GM12864 (cell line): ENCODE results near the gene AJUBA.
"Not testable (repeated sequence)": the region's sequence is repeated elsewhere in the genome, so short reads cannot be mapped to it uniquely, and the experiment has no call there.

Source experiments
- DNase-seq: peaks from one replicate; pipeline ENCODE4 v3.0.0-alpha.2; 2011; ENCODE audit warnings: low read depth
- H3K4me3 ChIP-seq: 2 replicates; pipeline ENCODE4 v1.5.1; 2011; ENCODE audit warnings: mild to moderate bottlenecking, low read depth, low read length, control low read depth
- TF ChIP-seq, protein P1 (sequence below): IDR thresholded peaks from 2 replicates; pipeline ENCODE4 v1.5.1; 2011; ENCODE audit warnings: low read depth, mild to moderate bottlenecking, moderate library complexity, low read length, control low read depth, inconsistent platforms; ENCODE audit errors: missing control alignments

The AJUBA gene

DNA sequence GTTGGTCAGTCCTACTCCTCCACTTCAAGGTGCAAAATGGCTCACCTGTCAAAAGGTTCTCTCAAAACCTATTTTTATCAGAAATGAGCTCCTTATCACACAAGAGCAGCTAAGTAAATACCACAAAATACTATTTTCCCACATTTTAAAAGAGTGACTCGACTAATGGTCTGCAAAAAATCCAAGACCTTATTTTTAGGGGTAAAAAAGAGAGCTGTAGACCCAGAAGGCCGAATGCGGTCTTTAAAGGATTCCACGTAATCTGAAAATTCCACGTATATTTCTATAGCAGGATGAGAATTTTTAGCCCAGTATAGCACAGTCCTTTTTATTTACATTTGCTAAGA, 23.8 kb upstream of the AJUBA start:
- peak overlapping the region; percentile 86 for H3K4me3 ChIP-seq
- DNase-seq, result no peak
- TF ChIP-seq, protein P1, sequence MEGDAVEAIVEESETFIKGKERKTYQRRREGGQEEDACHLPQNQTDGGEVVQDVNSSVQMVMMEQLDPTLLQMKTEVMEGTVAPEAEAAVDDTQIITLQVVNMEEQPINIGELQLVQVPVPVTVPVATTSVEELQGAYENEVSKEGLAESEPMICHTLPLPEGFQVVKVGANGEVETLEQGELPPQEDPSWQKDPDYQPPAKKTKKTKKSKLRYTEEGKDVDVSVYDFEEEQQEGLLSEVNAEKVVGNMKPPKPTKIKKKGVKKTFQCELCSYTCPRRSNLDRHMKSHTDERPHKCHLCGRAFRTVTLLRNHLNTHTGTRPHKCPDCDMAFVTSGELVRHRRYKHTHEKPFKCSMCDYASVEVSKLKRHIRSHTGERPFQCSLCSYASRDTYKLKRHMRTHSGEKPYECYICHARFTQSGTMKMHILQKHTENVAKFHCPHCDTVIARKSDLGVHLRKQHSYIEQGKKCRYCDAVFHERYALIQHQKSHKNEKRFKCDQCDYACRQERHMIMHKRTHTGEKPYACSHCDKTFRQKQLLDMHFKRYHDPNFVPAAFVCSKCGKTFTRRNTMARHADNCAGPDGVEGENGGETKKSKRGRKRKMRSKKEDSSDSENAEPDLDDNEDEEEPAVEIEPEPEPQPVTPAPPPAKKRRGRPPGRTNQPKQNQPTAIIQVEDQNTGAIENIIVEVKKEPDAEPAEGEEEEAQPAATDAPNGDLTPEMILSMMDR, result no peak

- DNase-seq, result no peak
- peak overlapping the region; percentile 86; the same call in 1 of the 2 replicates for H3K4me3 ChIP-seq
- TF ChIP-seq, protein P1, result no peak
These were observed 23.3 kb upstream of the AJUBA start for GRCh38 chr14:23005451-23006187.

- DNase-seq, H3K4me3 ChIP-seq: not testable (repeated sequence)
These were observed 21.9 kb upstream of the AJUBA start for GRCh38 chr14:23004274-23004673.

DNA sequence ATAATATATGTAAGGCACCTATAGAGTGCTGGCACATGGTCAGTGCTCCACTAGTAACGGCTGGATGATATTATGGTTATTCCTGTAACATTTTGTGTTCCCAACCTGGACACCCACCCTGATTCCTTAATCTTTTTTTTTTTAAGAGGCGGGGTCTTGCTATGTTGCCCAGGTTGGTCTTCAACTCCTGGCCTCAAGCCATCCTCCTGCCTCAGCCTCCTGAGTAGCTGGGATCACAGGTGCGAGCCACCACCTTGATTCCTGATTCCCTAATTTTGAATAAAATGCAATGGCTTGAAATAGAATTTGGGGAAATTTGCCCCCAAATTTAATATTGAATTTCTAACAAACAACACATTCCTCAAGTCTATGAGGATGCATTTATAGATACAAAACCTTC, 20.2 kb upstream of the AJUBA start:
- no peak overlapping the region for H3K4me3 ChIP-seq
- DNase-seq, result no peak
- TF ChIP-seq, protein P1, result no peak

- TF ChIP-seq, protein P1, result no peak
- DNase-seq, result no peak
- no peak overlapping the region for H3K4me3 ChIP-seq
These were observed 18.5 kb upstream of the AJUBA start for GRCh38 chr14:23000860-23001259.

- H3K4me3 ChIP-seq, result no peak overlapping the region
- TF ChIP-seq, protein P1, result no peak
- DNase-seq, result no peak
These were observed 16.1 kb upstream of the AJUBA start for GRCh38 chr14:22998329-22999012.

- no peak overlapping the region for H3K4me3 ChIP-seq
- no peak for DNase-seq
- TF ChIP-seq, protein P1, result no peak
These were observed 15.4 kb upstream of the AJUBA start for GRCh38 chr14:22997676-22998323.
